B cell (primary cell): ENCODE results near the gene ERN1. TPM values are rescaled to one million over a fixed set of nuclear protein-coding genes. Genes with fewer than 3 reads are reported as not detected.

Experiments
- ATAC-seq: fragments of 200-7000 bp; cut with Tn5 transposase; one replicate; pipeline ENCODE4 v1.10.0; 2021; ENCODE audit warnings: low read depth, mild to moderate bottlenecking, moderate number of reproducible peaks, moderate library complexity
- CTCF ChIA-PET: fragments of 350-600 bp; sonication (Branson Sonifier 250); formaldehyde crosslinking; loops from one replicate; lab custom pipeline; 2021; ENCODE audit warnings: antibody characterized with exemption, inconsistent platforms; lab: Charles Lee
- POLR2A ChIA-PET: fragments of 350-600 bp; sonication (Branson Sonifier 250); formaldehyde crosslinking; loops from one replicate; lab custom pipeline; 2021; ENCODE audit warnings: antibody characterized with exemption; lab: Charles Lee
- DNase-seq: peaks from one replicate; pipeline ENCODE4 v3.0.0; 2013
- H2AFZ ChIP-seq: 2 replicates; pipeline ENCODE4 v1.6.1; 2012; ENCODE audit warnings: mild to moderate bottlenecking, low read depth, low read length; ENCODE audit not compliant: insufficient read depth, poor library complexity, severe bottlenecking
- H3K27ac ChIP-seq, 2 donors: 1 replicate in 1 of 2; 2 replicates in 1 of 2; pipeline ENCODE4 v1.5.1; 2012 to 2013; ENCODE audit warnings: low read length in 2 of 2, mild to moderate bottlenecking in 2 of 2, moderate library complexity in 1 of 2
- H3K27me3 ChIP-seq, 4 experiments: fragments of 200-600 bp in 1 of 4; sonication (generic) in 1 of 4; replicated peaks in 1 of 4; 1 replicate in 2 of 4; 2 replicates in 2 of 4; pipeline versions ENCODE4 v1.6.1 to v1.7.0; 2013 to 2016; ENCODE audit warnings: low read length in 3 of 4, mild to moderate bottlenecking in 2 of 4, mixed read lengths in 1 of 4, moderate library complexity in 1 of 4; ENCODE audit not compliant: insufficient read depth in 4 of 4, control insufficient read depth in 3 of 4; ENCODE audit errors: control extremely low read depth in 1 of 4
- H3K36me3 ChIP-seq, 2 experiments: replicated peaks in 1 of 2; 1 replicate in 1 of 2; 2 replicates in 1 of 2; pipeline versions ENCODE4 v1.6.1 to v1.7.1; 2013; ENCODE audit warnings: low read length in 1 of 2; ENCODE audit not compliant: insufficient read depth in 2 of 2, control insufficient read depth in 1 of 2; ENCODE audit errors: control extremely low read depth in 1 of 2, extremely low read depth in 1 of 2
- H3K4me1 ChIP-seq, 2 donors: fragments of 200-600 bp in 1 of 2; sonication (generic) in 1 of 2; 1 replicate in 1 of 2; 2 replicates in 1 of 2; pipeline versions ENCODE4 v1.5.1 to v1.6.1; 2013 to 2017; ENCODE audit warnings: low read length in 2 of 2; ENCODE audit not compliant: control insufficient read depth in 2 of 2, insufficient read depth in 2 of 2
- H3K4me2 ChIP-seq: replicated peaks from 2 replicates; pipeline ENCODE3; 2012; ENCODE audit warnings: mild to moderate bottlenecking, low read depth, low read length; ENCODE audit not compliant: poor library complexity, severe bottlenecking
- H3K4me3 ChIP-seq, 5 experiments: fragments of 200-600 bp in 1 of 5; sonication (generic) in 1 of 5; 1 replicate in 3 of 5; 2 replicates in 2 of 5; pipeline versions ENCODE4 v1.5.1 to v1.7.0; 2011 to 2016; ENCODE audit warnings: low read length in 4 of 5, mild to moderate bottlenecking in 4 of 5, low read depth in 2 of 5, control low read depth in 1 of 5, moderate library complexity in 1 of 5; ENCODE audit not compliant: insufficient read depth in 1 of 5; ENCODE audit errors: control extremely low read depth in 1 of 5, extremely low read depth in 1 of 5
- H3K79me2 ChIP-seq: fragments of 200-600 bp; sonication (generic); one replicate; pipeline ENCODE4 v1.6.0; 2016; ENCODE audit warnings: low read length; ENCODE audit not compliant: control insufficient read depth, insufficient read depth
- H3K9ac ChIP-seq: fragments of 200-600 bp; sonication (generic); 2 replicates; pipeline ENCODE4 v1.6.1; 2017; ENCODE audit warnings: mild to moderate bottlenecking, low read length, moderate library complexity
- H3K9me3 ChIP-seq, 3 donors: one replicate each; pipeline versions ENCODE4 v1.6.1 to v1.7.1; 2013; ENCODE audit warnings: low read length in 2 of 3; ENCODE audit not compliant: control insufficient read depth in 2 of 3, insufficient read depth in 1 of 3; ENCODE audit errors: control extremely low read depth in 1 of 3
- H4K20me1 ChIP-seq: 2 replicates; pipeline ENCODE4 v1.6.0; 2012; ENCODE audit warnings: mild to moderate bottlenecking, low read length; ENCODE audit not compliant: insufficient read depth, control insufficient read depth, poor library complexity, severe bottlenecking
- H3K27ac Mint-ChIP-seq: one replicate; pipeline ENCODE4 v1.8.0; 2021; ENCODE audit warnings: mixed read lengths
- H3K27me3 Mint-ChIP-seq: one replicate; pipeline ENCODE4 v1.8.0; 2021; ENCODE audit warnings: mixed read lengths
- H3K4me1 Mint-ChIP-seq: one replicate; pipeline ENCODE4 v1.8.0; 2021; ENCODE audit warnings: mixed read lengths
- H3K4me3 Mint-ChIP-seq: one replicate; pipeline ENCODE4 v1.8.0; 2021; ENCODE audit warnings: mixed read lengths
- H3K9me3 Mint-ChIP-seq: one replicate; pipeline ENCODE4 v1.8.0; 2022; ENCODE audit warnings: mixed read lengths; ENCODE audit not compliant: insufficient read depth
- EZH2 ChIP-seq: IDR thresholded peaks from 2 replicates; pipeline ENCODE4 v1.6.1; 2012; ENCODE audit warnings: borderline replicate concordance, low read depth, mild to moderate bottlenecking, moderate library complexity, low read length; ENCODE audit not compliant: insufficient read depth, poor library complexity, severe bottlenecking
- WGBS: methylation state at CpG from one replicate; pipeline ENCODE4 v1.1.5; 2013; ENCODE audit warnings: missing lambda C conversion rate; ENCODE audit not compliant: insufficient coverage; 5-methylcytosine and 5-hydroxymethylcytosine counted together
- intact Hi-C: fragments of 100-400 bp; cut with micrococcal nuclease; formaldehyde crosslinking; loops from one replicate; pipeline ENCODE4 v1.10.0; 2022
- polyA plus RNA-seq: library from polyadenylated mRNA; depleted of rRNA; stranded (reverse); fragments of >200 nt; gene quantifications from 2 replicates; pipeline ENCODE4 v1.2.3, GENCODE V29; 2012
- total RNA-seq, 2 donors: library from RNA; stranded (reverse); fragments of 120-200 nt in 1 of 2; gene quantifications; 1 replicate in 1 of 2; 2 replicates in 1 of 2; pipeline versions ENCODE4 v1.2.3 to v1.2.4, GENCODE V29; 2013 to 2022
- TF ChIP-seq, protein P1 (sequence below): fragments of 200-600 bp; IDR thresholded peaks from one replicate; pipeline ENCODE4 v1.8.0; 2022; ENCODE audit warnings: antibody characterized with exemption, mild to moderate bottlenecking

Gene ERN1
- total and polyA plus RNA-seq, 2 donors (not counting 1 experiment from before 2014, with no cell fraction given): 7.0 to 19.4 TPM

GRCh38 chr17:64037180-64037579 lies 92.8 kb downstream of the ERN1 start:
- POLR2A ChIA-PET: no interaction called here
- Histone ChIP-seq H3K9me3 (no peaks in the 10 kb centered on the region), H3K4me3 (no peak overlapping the region), H3K4me2 (no peak overlapping the region), H2AFZ (no peak overlapping the region), H3K9ac (no peak overlapping the region), H3K4me1 (no peaks in the 10 kb centered on the region), H3K27me3 (no peaks in the 10 kb centered on the region), H4K20me1 (no peaks in the 10 kb centered on the region), H3K36me3 (no peaks in the 10 kb centered on the region), H3K27ac (no peak overlapping the region), H3K79me2 (no peaks in the 10 kb centered on the region)
- DNase-seq: no peak
- no peak for ATAC-seq
- CTCF ChIA-PET: interaction anchor here (2.0 kb wide), 1 partner anchor 9 kb away, joined by 11 read pairs; no protein-coding TSS in a partner anchor
- no peaks in the 10 kb centered on the region for H3K27me3 Mint-ChIP-seq
- no peak overlapping the region for H3K4me3 Mint-ChIP-seq
- no peaks in the 10 kb centered on the region for H3K9me3 Mint-ChIP-seq
- intact Hi-C loops: no loop called here
- H3K4me1 Mint-ChIP-seq: no peaks in the 10 kb centered on the region
- TF ChIP-seq, protein P1, sequence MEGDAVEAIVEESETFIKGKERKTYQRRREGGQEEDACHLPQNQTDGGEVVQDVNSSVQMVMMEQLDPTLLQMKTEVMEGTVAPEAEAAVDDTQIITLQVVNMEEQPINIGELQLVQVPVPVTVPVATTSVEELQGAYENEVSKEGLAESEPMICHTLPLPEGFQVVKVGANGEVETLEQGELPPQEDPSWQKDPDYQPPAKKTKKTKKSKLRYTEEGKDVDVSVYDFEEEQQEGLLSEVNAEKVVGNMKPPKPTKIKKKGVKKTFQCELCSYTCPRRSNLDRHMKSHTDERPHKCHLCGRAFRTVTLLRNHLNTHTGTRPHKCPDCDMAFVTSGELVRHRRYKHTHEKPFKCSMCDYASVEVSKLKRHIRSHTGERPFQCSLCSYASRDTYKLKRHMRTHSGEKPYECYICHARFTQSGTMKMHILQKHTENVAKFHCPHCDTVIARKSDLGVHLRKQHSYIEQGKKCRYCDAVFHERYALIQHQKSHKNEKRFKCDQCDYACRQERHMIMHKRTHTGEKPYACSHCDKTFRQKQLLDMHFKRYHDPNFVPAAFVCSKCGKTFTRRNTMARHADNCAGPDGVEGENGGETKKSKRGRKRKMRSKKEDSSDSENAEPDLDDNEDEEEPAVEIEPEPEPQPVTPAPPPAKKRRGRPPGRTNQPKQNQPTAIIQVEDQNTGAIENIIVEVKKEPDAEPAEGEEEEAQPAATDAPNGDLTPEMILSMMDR: no peak
- no peak for TF ChIP-seq EZH2
- no peak overlapping the region for H3K27ac Mint-ChIP-seq
- 88% methylated on average over 6 of the region's 6 CpGs for WGBS

DNA sequence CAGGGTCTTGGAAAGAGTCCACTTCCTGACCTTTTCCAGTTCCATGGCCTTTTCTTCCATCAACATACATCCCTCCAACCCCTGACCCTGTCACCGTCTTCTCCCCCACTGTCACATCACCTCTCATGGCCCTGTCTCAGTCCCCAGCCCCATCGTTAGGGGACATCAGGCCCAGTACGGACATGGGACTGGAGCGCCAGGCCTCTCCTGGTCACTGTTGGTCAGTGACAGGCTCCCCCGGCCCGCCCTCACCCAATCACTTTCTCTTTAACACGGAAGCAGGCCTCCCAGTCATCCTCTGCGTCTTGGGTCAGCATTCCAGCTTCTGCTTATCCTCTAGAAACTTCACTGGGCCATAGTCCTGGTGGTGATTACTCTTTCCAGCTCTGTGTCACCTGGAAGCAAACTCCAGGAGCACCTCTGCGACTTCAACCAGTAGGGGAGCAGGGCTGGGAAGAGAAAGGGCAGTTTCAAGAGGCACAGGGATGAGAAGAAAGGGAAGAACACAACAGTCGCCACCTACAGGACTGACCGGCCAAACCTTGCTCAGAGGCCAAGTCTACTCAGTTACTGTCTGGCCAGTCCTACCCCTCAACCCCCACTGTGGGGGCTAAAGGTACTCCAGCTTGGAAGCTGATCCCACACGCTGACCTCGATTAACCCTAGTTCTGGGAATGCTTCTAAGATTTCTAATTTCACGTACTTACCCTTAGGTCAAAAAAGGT lies 93.6 kb downstream of the ERN1 start:
- 91% methylated on average over 9 of the region's 14 CpGs for WGBS
- ChIA-PET CTCF (interaction anchor here (1.4 to 2.0 kb wide), 2 partner anchors 8 to 98 kb away, joined by 6 to 11 read pairs; no protein-coding TSS in a partner anchor), POLR2A (no interaction called here)
- Histone ChIP-seq H3K4me1 (no peaks in the 10 kb centered on the region), H3K9me3 (no peaks in the 10 kb centered on the region), H3K4me3 (no peak overlapping the region), H4K20me1 (no peaks in the 10 kb centered on the region), H3K36me3 (no peaks in the 10 kb centered on the region), H2AFZ (no peak overlapping the region), H3K4me2 (no peak overlapping the region), H3K27ac (no peak overlapping the region), H3K79me2 (no peaks in the 10 kb centered on the region), H3K9ac (no peak overlapping the region), H3K27me3 (no peaks in the 10 kb centered on the region)
- intact Hi-C loops: no loop called here
- H3K4me3 Mint-ChIP-seq: no peak overlapping the region
- H3K27me3 Mint-ChIP-seq: no peaks in the 10 kb centered on the region
- H3K27ac Mint-ChIP-seq: no peak overlapping the region
- ATAC-seq (no peak), DNase-seq (no peak)
- no peaks in the 10 kb centered on the region for H3K4me1 Mint-ChIP-seq
- TF ChIP-seq, protein P1: no peak
- H3K9me3 Mint-ChIP-seq: no peaks in the 10 kb centered on the region
